ENCODE results near the gene PATL1.

DNA sequence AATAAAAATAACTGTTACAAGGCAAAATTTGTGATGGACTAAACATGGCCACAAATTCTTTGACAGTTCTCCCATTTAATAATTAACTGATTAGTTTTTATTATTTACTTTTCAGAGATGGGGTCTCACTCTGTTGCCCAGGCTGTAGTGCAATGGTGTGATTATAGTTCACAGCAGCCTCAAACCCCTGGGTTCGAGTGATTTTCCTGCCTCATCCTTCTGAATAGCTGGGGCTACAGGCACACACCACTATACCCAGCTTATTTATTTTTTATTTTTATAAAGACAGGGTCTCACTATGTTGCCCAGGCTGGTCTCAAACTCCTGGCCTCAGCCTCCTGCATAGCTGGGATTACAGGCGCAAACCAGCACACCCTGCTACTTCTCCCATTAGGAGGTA, 4.5 kb upstream of the PATL1 start:
- no peak for TF ChIP-seq POLR2A (IDR thresholded peaks at IDR 0.05; ENCODE audit: low read depth, low read length)
- no peak for TF ChIP-seq TAF1 (IDR thresholded peaks at IDR 0.05; ENCODE audit: low read depth, low read length)
- TF ChIP-seq POLR2AphosphoS5 (IDR thresholded peaks at IDR 0.05; ENCODE audit: low read depth, low read length): no peak
- TF ChIP-seq POU2F2 (IDR thresholded peaks at IDR 0.05; ENCODE audit: low read depth, low read length): no peak
- no peak for TF ChIP-seq PAX5 (IDR thresholded peaks at IDR 0.05; ENCODE audit: insufficient read depth, low read length, severe bottlenecking)
